HUES64 (cell line): ENCODE data around the gene CCDC24. TPM values are rescaled to one million over a fixed set of nuclear protein-coding genes. Genes with fewer than 3 reads are reported as not detected.

Source experiments
- H3K27ac ChIP-seq: 2 replicates; pipeline ENCODE4 v1.7.0; 2013; ENCODE audit warnings: low read depth, low read length, inconsistent platforms
- H3K27me3 ChIP-seq: 2 replicates; pipeline ENCODE4 v1.6.1; 2013; ENCODE audit warnings: mild to moderate bottlenecking, low read length; ENCODE audit not compliant: insufficient read depth
- H3K36me3 ChIP-seq: 2 replicates; pipeline ENCODE4 v1.6.1; 2013; ENCODE audit warnings: mild to moderate bottlenecking, low read length; ENCODE audit not compliant: insufficient read depth
- H3K4me1 ChIP-seq: 2 replicates; pipeline ENCODE4 v1.6.1; 2013; ENCODE audit warnings: mild to moderate bottlenecking, low read length, moderate library complexity; ENCODE audit not compliant: insufficient read depth
- H3K4me3 ChIP-seq: 2 replicates; pipeline ENCODE4 v1.5.1; 2013; ENCODE audit warnings: mild to moderate bottlenecking, low read length, moderate library complexity
- H3K9ac ChIP-seq: 2 replicates; pipeline ENCODE4 v1.6.1; 2013; ENCODE audit warnings: mild to moderate bottlenecking, low read depth, low read length
- H3K9me3 ChIP-seq: 2 replicates; pipeline ENCODE4 v1.6.1; 2013; ENCODE audit warnings: low read depth, low read length; ENCODE audit not compliant: insufficient read depth
- WGBS: fragments of 150-250, 120-280 bp; methylation state at CpG from one replicate; pipeline ENCODE4 v1.1.7; 2013; ENCODE audit warnings: missing lambda C conversion rate; 5-methylcytosine and 5-hydroxymethylcytosine counted together
- polyA plus RNA-seq, 2 experiments: library from polyadenylated mRNA; stranded (reverse); fragments of 50-300 nt; gene quantifications; one replicate each; pipeline ENCODE4 v1.2.3, GENCODE V29; 2013

The CCDC24 gene
- polyA plus RNA-seq (2013, experiment 1 of 2) = 5.8 TPM
- polyA plus RNA-seq (2013, experiment 2 of 2) = 7.7 TPM

DNA sequence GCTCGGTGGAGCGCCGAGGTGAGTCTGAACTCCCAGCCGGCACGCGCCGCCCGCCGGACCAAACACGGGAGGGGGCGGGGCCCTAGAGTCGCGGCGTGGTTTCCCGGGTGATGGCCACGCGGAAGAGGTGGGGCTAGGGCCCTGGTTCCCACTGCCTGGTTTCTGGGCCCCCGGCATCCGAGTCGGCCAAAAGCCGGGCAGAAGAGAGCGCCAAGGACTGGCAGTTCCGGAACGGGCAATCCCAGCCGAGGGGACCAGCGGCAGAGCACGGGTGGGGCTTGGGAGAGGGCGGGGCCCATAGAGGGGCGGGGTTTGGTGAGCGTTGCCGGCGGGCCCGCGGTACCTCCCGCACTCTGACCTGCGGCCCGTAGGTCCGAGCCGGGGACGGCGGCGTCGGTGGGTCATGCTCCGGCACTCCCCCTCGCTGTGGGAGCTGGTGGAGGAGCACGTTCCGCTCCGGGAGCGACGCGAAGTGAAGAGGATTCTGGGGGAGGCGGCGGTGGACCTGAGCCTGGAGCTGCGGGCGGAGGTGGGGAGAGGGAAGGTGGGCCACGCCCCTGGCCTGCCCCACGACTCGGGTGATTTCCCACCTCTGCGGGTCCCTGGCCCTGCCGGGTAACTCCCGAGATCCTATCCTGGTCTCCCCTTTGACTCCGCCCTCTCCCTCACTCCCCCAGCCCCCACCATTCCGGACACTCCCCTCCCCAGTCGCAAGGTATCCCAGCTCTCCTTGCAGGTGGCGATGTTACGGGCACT lies at the start of gene CCDC24:
TSS of gene CCDC24 (plus strand) at position 124 of the 756 bp plus-strand sequence. CDS start at position 404, 280 bp downstream.
- peaks cover 7% of the 10 kb centered on the region; the same call in 1 of the 2 replicates for H3K36me3 ChIP-seq
- H3K4me3 ChIP-seq = peak within 1 kb of the TSS; percentile 83
- H3K27ac ChIP-seq = peak within 1 kb of the TSS; percentile 77; the same call in 1 of the 2 replicates
- peak within 1 kb of the TSS; percentile 68 for H3K9ac ChIP-seq
- H3K4me1 ChIP-seq = 0 out of 2 replicates have a peak, but pooled peaks cover 5% of the 10 kb centered on the region
- no peaks in the 10 kb centered on the region for H3K9me3 ChIP-seq
- H3K27me3 ChIP-seq = no peaks in the 10 kb centered on the region
- WGBS = 1% methylated on average over 66 of the region's 66 CpGs

DNA sequence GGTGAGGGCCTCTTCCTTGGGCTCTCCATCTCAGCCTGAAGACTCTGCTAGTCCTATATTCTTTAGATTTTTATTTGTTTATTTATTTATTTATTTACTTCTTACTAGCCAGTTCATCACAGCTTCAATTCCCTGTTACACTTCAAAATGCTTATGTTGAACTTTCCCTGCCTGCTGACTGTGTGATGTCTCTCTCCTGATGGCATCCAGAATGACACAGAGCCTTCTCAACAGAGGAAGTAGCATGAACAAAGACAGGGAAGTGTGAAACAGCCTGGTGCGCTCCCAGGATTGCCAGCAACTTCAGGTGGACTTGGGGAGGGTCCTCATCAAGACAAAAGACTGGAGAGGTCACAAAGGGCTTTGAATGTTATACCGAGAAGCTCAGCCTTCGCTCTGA lies 49.0 kb upstream of the CCDC24 start:
- Histone ChIP-seq H3K27me3 (no peaks in the 10 kb centered on the region), H3K9ac (no peak overlapping the region), H3K27ac (no peak overlapping the region), H3K36me3 (peaks cover 1% of the 10 kb centered on the region; the same call in 1 of the 2 replicates), H3K4me3 (no peak overlapping the region), H3K9me3 (no peaks in the 10 kb centered on the region), H3K4me1 (peaks cover 11% of the 10 kb centered on the region)
- 85% methylated on average over 3 of the region's 3 CpGs for WGBS

DNA sequence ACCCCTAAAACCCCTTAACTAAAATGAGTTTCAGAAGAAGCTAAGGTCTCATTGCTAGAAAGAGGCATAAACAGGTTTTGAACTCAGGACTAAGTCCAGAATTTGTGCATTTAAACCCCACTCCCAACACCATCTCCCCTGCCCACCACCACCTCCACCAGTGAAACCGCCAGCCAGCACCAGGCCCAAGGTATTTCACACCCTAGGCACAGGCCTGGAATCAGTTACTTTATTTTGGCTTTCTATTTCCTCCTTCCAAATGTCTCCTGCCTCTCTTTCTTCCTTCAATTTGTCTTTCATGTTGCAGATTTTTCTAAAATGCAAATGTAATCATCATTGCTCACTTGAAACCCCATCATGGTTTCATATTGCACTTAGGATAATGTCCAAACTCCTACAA lies 46.5 kb upstream of the CCDC24 start:
- H3K27ac ChIP-seq = no peak overlapping the region
- no peaks in the 10 kb centered on the region for H3K27me3 ChIP-seq
- H3K36me3 ChIP-seq = peaks cover 5% of the 10 kb centered on the region; the same call in 1 of the 2 replicates
- no peak overlapping the region for H3K9ac ChIP-seq
- H3K9me3 ChIP-seq = no peaks in the 10 kb centered on the region
- H3K4me3 ChIP-seq = no peak overlapping the region
- 96% methylated on average over 1 of the region's 1 CpG for WGBS
- H3K4me1 ChIP-seq = peaks cover 12% of the 10 kb centered on the region; the same call in 1 of the 2 replicates

- Histone ChIP-seq H3K9ac (peak overlapping the region; percentile 48; the same call in 1 of the 2 replicates), H3K9me3 (no peaks in the 10 kb centered on the region), H3K36me3 (peaks cover 12% of the 10 kb centered on the region), H3K27ac (peak overlapping the region; percentile 97; the same call in 1 of the 2 replicates), H3K4me3 (peak overlapping the region; percentile 95), H3K4me1 (peaks cover 12% of the 10 kb centered on the region; the same call in 1 of the 2 replicates), H3K27me3 (no peaks in the 10 kb centered on the region)
- WGBS = 79% methylated on average over 3 of the region's 3 CpGs
These were observed 45.6 kb upstream of the CCDC24 start for GRCh38 chr1:43945674-43946235.

GRCh38 chr1:43946236-43947060 lies 45.0 kb upstream of the CCDC24 start, which contains the start of gene IPO13:
IPO13 (plus strand) TSS chr1:43946950; CDS start chr1:43947601, 651 bp downstream.
- Histone ChIP-seq H3K27ac (peak within 1 kb of the TSS; percentile 97), H3K4me1 (peaks cover 12% of the 10 kb centered on the region; the same call in 1 of the 2 replicates), H3K9me3 (no peaks in the 10 kb centered on the region), H3K9ac (peak within 1 kb of the TSS; percentile 97), H3K36me3 (peaks cover 12% of the 10 kb centered on the region), H3K27me3 (no peaks in the 10 kb centered on the region), H3K4me3 (peak within 1 kb of the TSS; percentile 95)
- under 1% methylated on average over 74 of the region's 74 CpGs for WGBS

GRCh38 chr1:43947061-43947873 lies 44.1 kb upstream of the CCDC24 start:
- WGBS = 9% methylated on average over 27 of the region's 27 CpGs
- Histone ChIP-seq H3K4me3 (peak overlapping the region; percentile 95), H3K4me1 (peaks cover 12% of the 10 kb centered on the region; the same call in 1 of the 2 replicates), H3K9ac (peak overlapping the region; percentile 97), H3K27me3 (no peaks in the 10 kb centered on the region), H3K36me3 (peaks cover 12% of the 10 kb centered on the region), H3K27ac (peak overlapping the region; percentile 97), H3K9me3 (no peaks in the 10 kb centered on the region)

DNA sequence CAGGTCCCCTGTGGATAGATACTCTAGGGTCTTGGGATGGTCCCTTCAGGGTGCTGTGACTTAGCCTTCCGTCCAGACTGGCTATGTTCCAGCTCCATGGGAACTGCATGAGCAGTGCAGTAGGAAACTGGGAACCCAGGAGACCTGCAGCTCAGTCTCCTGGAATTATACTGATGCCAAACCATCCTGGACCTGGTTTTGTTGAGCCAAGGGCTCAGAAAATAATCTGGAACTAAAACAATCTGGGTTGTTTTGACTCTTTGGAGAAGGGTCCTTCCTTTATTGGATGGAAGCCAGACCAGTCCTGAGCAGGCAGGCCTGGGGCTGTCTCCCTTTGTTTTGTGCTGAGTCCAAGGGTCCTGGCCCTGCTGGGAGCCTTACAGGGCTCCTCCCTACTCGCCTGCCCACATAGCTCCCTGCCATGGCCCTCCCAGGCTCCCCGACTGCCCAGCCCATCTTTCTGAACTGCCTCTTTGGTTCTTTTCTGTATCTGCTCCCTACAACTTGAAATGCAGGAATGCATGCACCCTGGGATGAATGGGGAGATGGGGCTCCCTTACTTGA lies 43.4 kb upstream of the CCDC24 start:
- Histone ChIP-seq H3K27ac (no peak overlapping the region), H3K36me3 (peaks cover 12% of the 10 kb centered on the region), H3K9me3 (no peaks in the 10 kb centered on the region), H3K4me3 (peak overlapping the region; percentile 95), H3K27me3 (no peaks in the 10 kb centered on the region), H3K9ac (no peak overlapping the region), H3K4me1 (peaks cover 15% of the 10 kb centered on the region; the same call in 1 of the 2 replicates)
- 83% methylated on average over 3 of the region's 3 CpGs for WGBS

GRCh38 chr1:43949678-43950077 lies 41.7 kb upstream of the CCDC24 start:
- peaks cover 15% of the 10 kb centered on the region; the same call in 1 of the 2 replicates for H3K4me1 ChIP-seq
- no peak overlapping the region for H3K9ac ChIP-seq
- H3K4me3 ChIP-seq = no peak overlapping the region
- H3K27ac ChIP-seq = no peak overlapping the region
- H3K9me3 ChIP-seq = no peaks in the 10 kb centered on the region
- 87% methylated on average over 13 of the region's 13 CpGs for WGBS
- peaks cover 12% of the 10 kb centered on the region for H3K36me3 ChIP-seq
- H3K27me3 ChIP-seq = no peaks in the 10 kb centered on the region

- Histone ChIP-seq H3K4me1 (peaks cover 11% of the 10 kb centered on the region; the same call in 1 of the 2 replicates), H3K36me3 (peaks cover 12% of the 10 kb centered on the region), H3K9me3 (no peaks in the 10 kb centered on the region), H3K27ac (no peak overlapping the region), H3K27me3 (no peaks in the 10 kb centered on the region), H3K4me3 (no peak overlapping the region), H3K9ac (no peak overlapping the region)
- WGBS = 94% methylated on average over 4 of the region's 4 CpGs
These were observed 40.1 kb upstream of the CCDC24 start for GRCh38 chr1:43951021-43951985.
